HepG2 (cell line): Measurements from ENCODE around the gene RPS17. TPM values are rescaled to one million over a fixed set of nuclear protein-coding genes. Genes with fewer than 3 reads are reported as not detected.

Source experiments
- ATAC-seq: fragments of 200-7000 bp; cut with Tn5 transposase; 3 replicates; pipeline ENCODE4 v1.9.1; 2020; ENCODE audit warnings: mild to moderate bottlenecking, moderate library complexity
- BruUV-seq: library from RNA; stranded (reverse); fragments of 400-500 nt; replicated peaks from 2 replicates; lab custom pipeline; 2021; lab: Mats Ljungman, UMichigan
- CTCF ChIA-PET: fragments of 300-600 bp; formaldehyde crosslinking; extraction: SDS; loops from one replicate; lab custom pipeline; 2021; ENCODE audit warnings: low total read pairs, inconsistent platforms, low intra/inter-chr PET ratio; lab: Yijun Ruan, JAX
- POLR2A ChIA-PET: fragments of 350-600 bp; sonication (Branson Sonifier 250); formaldehyde crosslinking; loops from one replicate; lab custom pipeline; 2020; ENCODE audit warnings: antibody characterized with exemption, inconsistent platforms; lab: Yijun Ruan, JAX
- DNase-seq: peaks from one replicate; pipeline ENCODE4 v3.0.0-alpha.2; 2015; ENCODE audit warnings: low spot score
- FAIRE-seq: peaks from 3 replicates; lab custom pipeline; 2011; peaks lifted over from hg19 to GRCh38; lab: Jason Lieb, UNC
- H2AFZ ChIP-seq: one replicate; pipeline ENCODE4 v1.6.1; 2011; ENCODE audit warnings: low read length, inconsistent platforms
- H3K27ac ChIP-seq: fragments of 300-600 bp; 3 replicates; pipeline ENCODE4 v1.8.0; 2011; ENCODE audit warnings: mixed run types, mild to moderate bottlenecking, mixed read lengths, low read length, inconsistent platforms; ENCODE audit not compliant: insufficient read depth; ENCODE audit errors: extremely low read length
- H3K27me3 ChIP-seq, 2 experiments: fragments of 200-600 bp in 1 of 2; 2 replicates in 1 of 2; 3 replicates in 1 of 2; pipeline versions ENCODE4 v1.6.0 to v1.8.0; 2011; ENCODE audit warnings: low read length in 2 of 2, mild to moderate bottlenecking in 2 of 2, moderate library complexity in 2 of 2, inconsistent platforms in 1 of 2; ENCODE audit not compliant: insufficient read depth in 2 of 2, control insufficient read depth in 1 of 2
- H3K36me3 ChIP-seq, 2 experiments: fragments of 200-600 bp in 1 of 2; replicated peaks in 1 of 2; 2 replicates in 1 of 2; 3 replicates in 1 of 2; pipeline versions ENCODE4 v1.5.1 to v1.8.0; 2011; ENCODE audit warnings: low read length in 2 of 2, inconsistent platforms in 1 of 2; ENCODE audit not compliant: insufficient read depth in 2 of 2, control insufficient read depth in 1 of 2
- H3K4me1 ChIP-seq: 2 replicates; pipeline ENCODE4 v1.5.1; 2012; ENCODE audit warnings: low read length, inconsistent platforms; ENCODE audit not compliant: insufficient read depth
- H3K4me2 ChIP-seq: 2 replicates; pipeline ENCODE4 v1.6.0; 2011; ENCODE audit warnings: low read depth, low read length, inconsistent platforms
- H3K4me3 ChIP-seq, 3 experiments: fragments of 200-600 bp in 1 of 3; sonication (generic), shearing (Covaris generic) in 1 of 3; replicated peaks in 1 of 3; 2 replicates each; pipeline ENCODE4 v1.5.1; 2011 to 2016; ENCODE audit warnings: low read length in 3 of 3, inconsistent platforms in 2 of 3, low read depth in 2 of 3, mild to moderate bottlenecking in 2 of 3, control low read depth in 1 of 3, mixed read lengths in 1 of 3; ENCODE audit not compliant: insufficient read depth in 1 of 3
- H3K79me2 ChIP-seq: one replicate; pipeline ENCODE4 v1.6.1; 2011; ENCODE audit warnings: low read length, inconsistent platforms; ENCODE audit not compliant: insufficient read depth
- H3K9ac ChIP-seq: 2 replicates; pipeline ENCODE4 v1.6.0; 2011; ENCODE audit warnings: mild to moderate bottlenecking, low read depth, low read length, inconsistent platforms; ENCODE audit not compliant: insufficient read depth
- H3K9me3 ChIP-seq: 2 replicates; pipeline ENCODE4 v1.5.1; 2012; ENCODE audit warnings: mild to moderate bottlenecking, low read length
- H4K20me1 ChIP-seq: 2 replicates; pipeline ENCODE4 v1.6.0; 2011; ENCODE audit warnings: inconsistent platforms, mild to moderate bottlenecking, low read length, moderate library complexity; ENCODE audit not compliant: insufficient read depth
- KLF12 ChIP-seq: sonication (generic); formaldehyde crosslinking; IDR thresholded peaks from 2 replicates; pipeline ENCODE4 v1.4.0; 2020; ENCODE audit warnings: missing genetic modification reagents, borderline replicate concordance
- POLR2AphosphoS2 ChIP-seq: IDR thresholded peaks from 2 replicates; pipeline ENCODE4 v1.6.1; 2011; ENCODE audit warnings: low read depth, low read length, improper control_type of control experiment
- RCOR2 ChIP-seq: IDR thresholded peaks from 2 replicates; pipeline ENCODE4 v1.6.1; 2016; ENCODE audit warnings: missing biosample characterization, missing genetic modification reagents
- SMARCC2 ChIP-seq: fragments of 450-650 bp; IDR thresholded peaks from 2 replicates; pipeline ENCODE4 v1.6.1; 2017; ENCODE audit warnings: antibody characterized with exemption, mild to moderate bottlenecking
- STAT6 ChIP-seq: sonication (generic); formaldehyde crosslinking; IDR thresholded peaks from 2 replicates; pipeline ENCODE4 v1.4.0; 2020; ENCODE audit warnings: missing genetic modification reagents, mild to moderate bottlenecking, borderline replicate concordance
- TCF7 ChIP-seq: sonication (generic); IDR thresholded peaks from 2 replicates; pipeline ENCODE4 v1.6.1; 2016; ENCODE audit warnings: antibody characterized with exemption, low read depth
- ZBTB7B ChIP-seq: sonication (generic); formaldehyde crosslinking; IDR thresholded peaks from 2 replicates; pipeline ENCODE4 v1.4.0; 2020; ENCODE audit warnings: missing genetic modification reagents
- ZHX2 ChIP-seq, 2 experiments: sonication (generic) in 1 of 2; formaldehyde crosslinking in 1 of 2; IDR thresholded peaks; 2 replicates each; pipeline versions ENCODE4 v1.6.1 to v1.9.0; 2014 to 2022; ENCODE audit warnings: antibody characterized with exemption in 1 of 2, borderline replicate concordance in 1 of 2, inconsistent platforms in 1 of 2, low read depth in 1 of 2, missing genetic modification reagents in 1 of 2
- WGBS: methylation state at CpG from one replicate; pipeline ENCODE4 v1.1.6; 2017; ENCODE audit warnings: low lambda C conversion rate; 5-methylcytosine and 5-hydroxymethylcytosine counted together
- in situ Hi-C: cut with HindIII; loops from 2 replicates; pipeline ENCODE4 v1.10.0; 2017; ENCODE audit warnings: low pct_unique_long_range_greater_than_20kb; ENCODE audit not compliant: extremely low pct_ligation_motif_present
- intact Hi-C: fragments of 100-400 bp; cut with micrococcal nuclease; formaldehyde crosslinking; loops from one replicate; pipeline ENCODE4 v1.10.0; 2022; ENCODE audit not compliant: unreplicated experiment
- polyA plus RNA-seq, 8 experiments: library from polyadenylated mRNA; depleted of rRNA in 3 of 8; stranded (reverse) in 7 of 8; unstranded in 1 of 8; fragments of >200 nt; fragmentation: Illumina TruSeq in 4 of 8; extraction: Trizol in 4 of 8; gene quantifications; 2 replicates each; pipeline versions ENCODE4 v1.2.1 to v1.2.3, GENCODE V29; 2011 to 2016; ENCODE audit warnings: low read depth in 4 of 8, missing spikeins in 1 of 8, mixed read lengths in 1 of 8; ENCODE audit not compliant: insufficient read depth in 1 of 8
- total RNA-seq, 5 experiments: library from RNA; depleted of rRNA; stranded (reverse); fragments of >200 nt; fragmentation: Illumina TruSeq; extraction: Trizol; gene quantifications; 2 replicates each; pipeline ENCODE4 v1.2.3, GENCODE V29; 2016; ENCODE audit warnings: low read depth in 1 of 5
- TF ChIP-seq, protein P1 (sequence below): sonication (generic); formaldehyde crosslinking; IDR thresholded peaks from 2 replicates; pipeline ENCODE4 v1.8.0; 2022; ENCODE audit warnings: mild to moderate bottlenecking, missing genetic modification reagents
- TF ChIP-seq, protein P2 (sequence below): sonication (generic); formaldehyde crosslinking; IDR thresholded peaks from 2 replicates; pipeline ENCODE4 v1.4.0; 2020; ENCODE audit warnings: missing genetic modification reagents

Gene RPS17
- total and polyA plus RNA-seq, 2 of the 13 experiments (the other 11 are each of a cell fraction or from before 2014, with no cell fraction given): 2,570 to 5,021 TPM

GRCh38 chr15:82532383-82532990 lies 7.8 kb downstream of the RPS17 start:
- peaks cover 15 to 32% of the 10 kb centered on the region in 2 experiments for H3K36me3 ChIP-seq
- ATAC-seq (no peak), FAIRE-seq (no peak), DNase-seq (no peak)
- ChIA-PET CTCF (no interaction called here), POLR2A (no interaction called here)
- no TSS peak for BruUV-seq
- no peak overlapping the region for H2AFZ ChIP-seq
- in situ Hi-C loops: no loop called here
- no peaks in the 10 kb centered on the region for H3K9me3 ChIP-seq
- no peak overlapping the region for H3K4me3 ChIP-seq
- peaks cover 20% of the 10 kb centered on the region for H3K4me1 ChIP-seq
- H3K27ac ChIP-seq: no peak overlapping the region
- H3K79me2 ChIP-seq: no peaks in the 10 kb centered on the region
- H3K9ac ChIP-seq: no peak overlapping the region
- no peaks in the 10 kb centered on the region for H3K27me3 ChIP-seq
- intact Hi-C loops: no loop called here
- no peak overlapping the region for H3K4me2 ChIP-seq
- peaks cover 21% of the 10 kb centered on the region for H4K20me1 ChIP-seq
- WGBS: 100% methylated on average over 1 of the region's 9 CpGs
- TF ChIP-seq STAT6 (CRISPR knock-in tag) (no peak), TCF7 (no peak), RCOR2 (no peak), SMARCC2 (no peak), ZHX2 (IDR thresholded peaks at IDR 0.05; ENCODE audit: low read depth) (no peak), ZHX2 (CRISPR knock-in tag; IDR thresholded peaks at IDR 0.05; ENCODE audit: borderline replicate concordance) (no peak), ZBTB7B (CRISPR knock-in tag) (no peak), POLR2AphosphoS2 (no peak), KLF12 (CRISPR knock-in tag) (no peak)
- TF ChIP-seq, protein P1, sequence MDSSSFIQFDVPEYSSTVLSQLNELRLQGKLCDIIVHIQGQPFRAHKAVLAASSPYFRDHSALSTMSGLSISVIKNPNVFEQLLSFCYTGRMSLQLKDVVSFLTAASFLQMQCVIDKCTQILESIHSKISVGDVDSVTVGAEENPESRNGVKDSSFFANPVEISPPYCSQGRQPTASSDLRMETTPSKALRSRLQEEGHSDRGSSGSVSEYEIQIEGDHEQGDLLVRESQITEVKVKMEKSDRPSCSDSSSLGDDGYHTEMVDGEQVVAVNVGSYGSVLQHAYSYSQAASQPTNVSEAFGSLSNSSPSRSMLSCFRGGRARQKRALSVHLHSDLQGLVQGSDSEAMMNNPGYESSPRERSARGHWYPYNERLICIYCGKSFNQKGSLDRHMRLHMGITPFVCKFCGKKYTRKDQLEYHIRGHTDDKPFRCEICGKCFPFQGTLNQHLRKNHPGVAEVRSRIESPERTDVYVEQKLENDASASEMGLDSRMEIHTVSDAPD (CRISPR knock-in tag): no peak
- TF ChIP-seq, protein P2, sequence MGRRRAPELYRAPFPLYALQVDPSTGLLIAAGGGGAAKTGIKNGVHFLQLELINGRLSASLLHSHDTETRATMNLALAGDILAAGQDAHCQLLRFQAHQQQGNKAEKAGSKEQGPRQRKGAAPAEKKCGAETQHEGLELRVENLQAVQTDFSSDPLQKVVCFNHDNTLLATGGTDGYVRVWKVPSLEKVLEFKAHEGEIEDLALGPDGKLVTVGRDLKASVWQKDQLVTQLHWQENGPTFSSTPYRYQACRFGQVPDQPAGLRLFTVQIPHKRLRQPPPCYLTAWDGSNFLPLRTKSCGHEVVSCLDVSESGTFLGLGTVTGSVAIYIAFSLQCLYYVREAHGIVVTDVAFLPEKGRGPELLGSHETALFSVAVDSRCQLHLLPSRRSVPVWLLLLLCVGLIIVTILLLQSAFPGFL (CRISPR knock-in tag): no peak
